Spleen (tissue), 11 donors: ENCODE results near the gene SSH2. TPM values are rescaled to one million over a fixed set of nuclear protein-coding genes. Genes with fewer than 3 reads are reported as not detected.
A peak's percentile ranks its signal among the peaks of the same experiment; 100 is the strongest.

Source experiments
- DNase-seq: peaks from one replicate; pipeline ENCODE4 v3.0.0-alpha.2; 2020
- H3K27ac ChIP-seq, 8 donors: fragments of 200-600 bp; sonication (generic) in 7 of 8; 1 replicate in 4 of 8; 2 replicates in 4 of 8; pipeline versions ENCODE4 v1.5.0 to v1.8.0; 2016 to 2021; ENCODE audit warnings: inconsistent platforms in 4 of 8, mild to moderate bottlenecking in 4 of 8, moderate library complexity in 1 of 8
- H3K27me3 ChIP-seq, 7 donors: fragments of 200-600 bp; sonication (generic) in 6 of 7; replicated peaks in 1 of 7; 1 replicate in 4 of 7; 2 replicates in 3 of 7; pipeline versions ENCODE4 v1.5.0 to v1.8.0; 2016 to 2021; ENCODE audit warnings: inconsistent platforms in 3 of 7, mild to moderate bottlenecking in 1 of 7
- H3K36me3 ChIP-seq, 6 donors: fragments of 200-600 bp; sonication (generic) in 5 of 6; 1 replicate in 4 of 6; 2 replicates in 2 of 6; pipeline versions ENCODE4 v1.5.0 to v1.8.0; 2016 to 2021; ENCODE audit warnings: inconsistent platforms in 2 of 6
- H3K4me1 ChIP-seq, 6 donors: fragments of 200-600 bp; sonication (generic) in 5 of 6; 1 replicate in 3 of 6; 2 replicates in 3 of 6; pipeline versions ENCODE4 v1.5.0 to v1.8.0; 2016 to 2021; ENCODE audit warnings: inconsistent platforms in 3 of 6
- H3K4me3 ChIP-seq, 8 donors: fragments of 200-600 bp; sonication (generic) in 7 of 8; 1 replicate in 4 of 8; 2 replicates in 4 of 8; pipeline versions ENCODE4 v1.5.0 to v1.8.0; 2016 to 2021; ENCODE audit warnings: inconsistent platforms in 4 of 8, mild to moderate bottlenecking in 4 of 8, moderate library complexity in 2 of 8
- H3K9me3 ChIP-seq, 8 donors: fragments of 200-600 bp; sonication (generic) in 7 of 8; 1 replicate in 4 of 8; 2 replicates in 4 of 8; pipeline versions ENCODE4 v1.5.0 to v1.8.0; 2016 to 2021; ENCODE audit warnings: inconsistent platforms in 4 of 8
- POLR2A ChIP-seq, 3 donors: fragments of 450-650 bp; IDR thresholded peaks; one replicate each; pipeline ENCODE4 v1.5.1; 2017; ENCODE audit warnings: antibody characterized with exemption in 3 of 3, mild to moderate bottlenecking in 1 of 3
- POLR2AphosphoS5 ChIP-seq, 3 donors: sonication (generic); formaldehyde crosslinking; IDR thresholded peaks; one replicate each; pipeline ENCODE4 v1.5.1; 2017; ENCODE audit warnings: antibody characterized with exemption in 3 of 3
- WGBS, 5 donors: extraction: QIAGEN DNeasy Blood & Tissue Kit in 3 of 5; methylation state at CpG; one replicate each; pipeline versions ENCODE4 v1.1.5 to v1.1.7; 2013 to 2018; 5-methylcytosine and 5-hydroxymethylcytosine counted together
- intact Hi-C: fragments of 100-400 bp; cut with DNase I; formaldehyde crosslinking; loops from one replicate; pipeline ENCODE4 v1.15.0; 2023; ENCODE audit warnings: low total_unique reads
- polyA plus RNA-seq, 3 donors: library from polyadenylated mRNA; stranded (reverse); fragments of 200-250 nt; gene quantifications; one replicate each; pipeline ENCODE4 v1.2.1, GENCODE V29; 2013
- total RNA-seq, 7 donors: library from RNA; depleted of rRNA in 3 of 7; stranded (reverse); fragments of >200 nt in 3 of 7; fragmentation: NEBNext Ultra II Directional in 4 of 7; extraction: Animal tissue kit (Norgen Biotek cat#: 25700) in 4 of 7; gene quantifications; one replicate each; pipeline versions ENCODE4 v1.1.0 to v1.2.1, GENCODE V29; 2016 to 2021
- TF ChIP-seq, protein P1 (sequence below), 11 experiments: fragments of 200-600 bp in 7 of 11; fragments of 450-650 bp in 4 of 11; sonication (generic) in 4 of 11; IDR thresholded peaks in 8 of 11; conservative IDR thresholded peaks in 3 of 11; 1 replicate in 7 of 11; 2 replicates in 4 of 11; pipeline versions ENCODE4 v1.4.0 to v1.8.0; 2016 to 2021; ENCODE audit warnings: antibody characterized with exemption in 11 of 11, inconsistent platforms in 4 of 11, mild to moderate bottlenecking in 1 of 11
- donor health status: healthy with polysubstance abuse.
- donor health status: DM: no; HTN: no; CAD: no; lungs with moderate emphysema.
- donor health status: DM: no; HTN: no; CAD: no.
- donor health status: Bipolar disorder and iron deficiency.
- donor health status: healthy.
- donor health status: DM: no; HTN: no; CAD: no.
- donor health status: DM: yes; HTN: yes; CAD: no.

Gene SSH2
- total and polyA plus RNA-seq, 10 donors, result 15.9 to 182 (median 113) TPM

DNA sequence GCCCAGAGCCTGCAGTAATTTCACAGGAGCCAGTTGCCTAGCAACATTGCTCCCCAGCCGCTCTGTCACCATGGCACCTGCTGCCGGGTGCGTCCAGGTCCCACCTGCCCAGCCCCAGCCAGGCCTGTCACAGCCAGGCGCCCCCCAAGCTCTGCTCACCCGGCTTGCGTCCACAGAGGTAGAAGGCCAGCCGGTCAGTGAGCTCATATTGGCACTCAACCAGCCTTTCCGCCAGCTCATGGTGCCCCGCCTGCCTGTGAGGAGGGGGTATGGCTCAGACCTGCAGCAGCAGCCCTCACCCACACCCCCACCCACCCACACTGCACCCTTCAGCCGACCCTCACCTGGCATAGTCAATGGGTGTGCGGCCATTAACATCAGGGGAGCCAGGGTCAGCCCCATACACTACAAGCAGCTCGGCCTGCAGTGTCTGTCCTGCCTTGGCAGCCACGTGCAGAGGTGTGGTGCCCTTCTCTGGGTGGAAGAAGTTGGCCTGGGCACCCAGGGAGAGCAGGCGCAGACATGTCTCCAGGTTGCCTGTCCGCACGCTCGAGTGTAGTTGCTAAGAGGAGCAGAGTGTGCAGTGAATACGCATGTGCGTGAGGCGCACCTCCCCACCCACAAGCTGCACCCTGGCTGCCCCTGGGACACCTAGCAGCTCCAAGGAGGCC lies 348.3 kb downstream of the SSH2 start:
- peak; percentile 76 for DNase-seq
- no peak for TF ChIP-seq POLR2AphosphoS5 (IDR thresholded peaks at IDR 0.05)
- TF ChIP-seq, protein P1, sequence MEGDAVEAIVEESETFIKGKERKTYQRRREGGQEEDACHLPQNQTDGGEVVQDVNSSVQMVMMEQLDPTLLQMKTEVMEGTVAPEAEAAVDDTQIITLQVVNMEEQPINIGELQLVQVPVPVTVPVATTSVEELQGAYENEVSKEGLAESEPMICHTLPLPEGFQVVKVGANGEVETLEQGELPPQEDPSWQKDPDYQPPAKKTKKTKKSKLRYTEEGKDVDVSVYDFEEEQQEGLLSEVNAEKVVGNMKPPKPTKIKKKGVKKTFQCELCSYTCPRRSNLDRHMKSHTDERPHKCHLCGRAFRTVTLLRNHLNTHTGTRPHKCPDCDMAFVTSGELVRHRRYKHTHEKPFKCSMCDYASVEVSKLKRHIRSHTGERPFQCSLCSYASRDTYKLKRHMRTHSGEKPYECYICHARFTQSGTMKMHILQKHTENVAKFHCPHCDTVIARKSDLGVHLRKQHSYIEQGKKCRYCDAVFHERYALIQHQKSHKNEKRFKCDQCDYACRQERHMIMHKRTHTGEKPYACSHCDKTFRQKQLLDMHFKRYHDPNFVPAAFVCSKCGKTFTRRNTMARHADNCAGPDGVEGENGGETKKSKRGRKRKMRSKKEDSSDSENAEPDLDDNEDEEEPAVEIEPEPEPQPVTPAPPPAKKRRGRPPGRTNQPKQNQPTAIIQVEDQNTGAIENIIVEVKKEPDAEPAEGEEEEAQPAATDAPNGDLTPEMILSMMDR (IDR thresholded peaks at IDR 0.05 in 8 of 11, conservative IDR thresholded peaks at IDR 0.05 in 3 of 11), result no peak
- TF ChIP-seq POLR2A (IDR thresholded peaks at IDR 0.05), result no peak
- no peaks in the 10 kb centered on the region for H3K9me3 ChIP-seq
- peaks cover 27 to 65% (median 41%) of the 10 kb centered on the region in 6 donors for H3K4me1 ChIP-seq
- H3K27ac ChIP-seq, result no peak overlapping the region
- intact Hi-C loops, result no loop called here
- 88 to 96% (median 93%) methylated on average over 15 to 20 of the region's 20 CpGs for WGBS, 5 donors
- no peaks in the 10 kb centered on the region for H3K27me3 ChIP-seq
- H3K4me3 ChIP-seq, result no peak overlapping the region
- peaks cover 0 to 68% (median 47%) of the 10 kb centered on the region in 6 donors for H3K36me3 ChIP-seq

GRCh38 chr17:29579866-29580771 lies 349.9 kb downstream of the SSH2 start:
- no peaks in the 10 kb centered on the region for H3K27me3 ChIP-seq
- TF ChIP-seq POLR2A (IDR thresholded peaks at IDR 0.05) (no peak), POLR2AphosphoS5 (IDR thresholded peaks at IDR 0.05) (peak; percentile 75 to 84 (median 78))
- TF ChIP-seq, protein P1 (IDR thresholded peaks at IDR 0.05 in 8 of 11, conservative IDR thresholded peaks at IDR 0.05 in 3 of 11), result peak; percentile 91 to 99 (median 94)
- peaks cover 0 to 84% (median 62%) of the 10 kb centered on the region in 6 donors for H3K36me3 ChIP-seq
- WGBS, 5 donors, result 62 to 67% (median 64%) methylated on average over 12 to 15 of the region's 15 CpGs
- H3K9me3 ChIP-seq, result no peaks in the 10 kb centered on the region
- no peak overlapping the region for H3K4me3 ChIP-seq
- H3K27ac ChIP-seq, result peak overlapping the region in 3 of 8 donors; percentile 39 to 45 (median 40)
- H3K4me1 ChIP-seq, result peaks cover 20 to 60% (median 29%) of the 10 kb centered on the region in 6 donors
- intact Hi-C loops, result no loop called here
- DNase-seq, result peak; percentile 96

GRCh38 chr17:29578626-29579485 lies 351.2 kb downstream of the SSH2 start:
- Histone ChIP-seq H3K9me3 (no peaks in the 10 kb centered on the region), H3K4me3 (no peak overlapping the region), H3K27me3 (no peaks in the 10 kb centered on the region), H3K36me3 (peaks cover 0 to 96% (median 74%) of the 10 kb centered on the region in 6 donors), H3K27ac (no peak overlapping the region), H3K4me1 (peaks cover 7 to 59% (median 16%) of the 10 kb centered on the region in 6 donors)
- WGBS, 5 donors, result 95 to 100% (median 96%) methylated on average over 14 of the region's 14 CpGs
- peak; percentile 58 for DNase-seq
- intact Hi-C loops, result no loop called here
- TF ChIP-seq POLR2A (IDR thresholded peaks at IDR 0.05) (no peak), POLR2AphosphoS5 (IDR thresholded peaks at IDR 0.05) (no peak)
- TF ChIP-seq, protein P1 (IDR thresholded peaks at IDR 0.05 in 8 of 11, conservative IDR thresholded peaks at IDR 0.05 in 3 of 11), result peak in 1 of 11 experiments; percentile 15
